Activated naive CD8-positive, alpha-beta T cell treated with anti-CD3 and anti-CD28 coated beads, Interleukin-2, amount 50 U/mL, for 16 hours (primary cell): ENCODE results near the gene KRT17.

Experiments
- DNase-seq: peaks from one replicate; pipeline ENCODE4 v3.0.0-alpha.2; 2020; ENCODE audit warnings: low read depth, low spot score

Gene KRT17

GRCh38 chr17:41575336-41575735 lies 49.0 kb downstream of the KRT17 start:
- DNase-seq = no peak

GRCh38 chr17:41571561-41572434 lies 52.6 kb downstream of the KRT17 start, which contains the start of gene KRT9:
Gene KRT9, minus strand, starts transcription at chr17:41572059. Its CDS starts 67 bp downstream, at chr17:41571992.
- DNase-seq = no peak
